Dermis blood vessel endothelial cell (primary cell): ENCODE results near the gene KRT82. TPM values are rescaled to one million over a fixed set of nuclear protein-coding genes. Genes with fewer than 3 reads are reported as not detected.
"Not testable (repeated sequence)": the region's sequence is repeated elsewhere in the genome, so short reads cannot be mapped to it uniquely, and the experiment has no call there.

Source experiments
- DNase-seq: peaks from one replicate; pipeline ENCODE4 v3.0.0; 2010
- total RNA-seq: library from RNA; depleted of rRNA; stranded (reverse); fragments of >200 nt; gene quantifications from 2 replicates; pipeline ENCODE4 v1.2.3, GENCODE V29; 2014

The KRT82 gene
- total RNA-seq: not detected in 2 replicates

- no peak for DNase-seq
These were observed at the start of gene KRT82 for GRCh38 chr12:52405922-52406385. Gene KRT82, minus strand, starts transcription at chr12:52406335. Its CDS starts 58 bp downstream, at chr12:52406277.

GRCh38 chr12:52455821-52456220 is 49.7 kb upstream of the KRT82 start:
- no peak for DNase-seq

GRCh38 chr12:52454411-52455201 is 48.5 kb upstream of the KRT82 start:
- no peak for DNase-seq

GRCh38 chr12:52452101-52452500 is 46.0 kb upstream of the KRT82 start, which contains the start of gene KRT6B:
Gene KRT6B, minus strand, starts transcription at chr12:52452146. Its CDS starts 68 bp downstream, at chr12:52452078.
- no peak for DNase-seq

- DNase-seq: no peak
These were observed 42.1 kb upstream of the KRT82 start for GRCh38 chr12:52448228-52448627.

GRCh38 chr12:52447196-52447595 is 41.1 kb upstream of the KRT82 start:
- not testable (repeated sequence) for DNase-seq

- DNase-seq: no peak
These were observed 40.4 kb upstream of the KRT82 start for GRCh38 chr12:52446367-52447045.

GRCh38 chr12:52445876-52446275 is 39.7 kb upstream of the KRT82 start:
- no peak for DNase-seq

- no peak for DNase-seq
These were observed 38.8 kb upstream of the KRT82 start for GRCh38 chr12:52444647-52445595.

- no peak for DNase-seq
These were observed 37.8 kb upstream of the KRT82 start for GRCh38 chr12:52443966-52444365.

GRCh38 chr12:52442600-52443061 is 36.5 kb upstream of the KRT82 start:
- no peak for DNase-seq

- DNase-seq: no peak
These were observed 35.3 kb upstream of the KRT82 start for GRCh38 chr12:52441320-52441911.

- DNase-seq: no peak
These were observed 34.7 kb upstream of the KRT82 start for GRCh38 chr12:52440821-52441319.

GRCh38 chr12:52439845-52440244 is 33.7 kb upstream of the KRT82 start:
- DNase-seq: no peak

- DNase-seq: no peak
These were observed 33.3 kb upstream of the KRT82 start for GRCh38 chr12:52439420-52439819.

- DNase-seq: no peak
These were observed 32.5 kb upstream of the KRT82 start for GRCh38 chr12:52438305-52439301.

GRCh38 chr12:52437508-52437907 is 31.4 kb upstream of the KRT82 start:
- DNase-seq: no peak

GRCh38 chr12:52436828-52437474 is 30.8 kb upstream of the KRT82 start:
- DNase-seq: no peak

- DNase-seq: peak; percentile 4
These were observed 30.1 kb upstream of the KRT82 start for GRCh38 chr12:52436000-52436827.
